HL-60 (cell line): ENCODE results near the gene NHLH2.

Experiments
- DNase-seq, 2 experiments: peaks; one replicate each; pipeline ENCODE4 v3.0.0-alpha.2; 2010 to 2020; ENCODE audit warnings: low read depth in 1 of 2, low spot score in 1 of 2
- H3K27ac ChIP-seq: fragments of 250-450 bp; sonication (Bioruptor Pico); replicated peaks from 2 replicates; pipeline ENCODE4 v1.5.1; 2020; ENCODE audit warnings: mild to moderate bottlenecking, moderate library complexity
- H3K27me3 ChIP-seq: fragments of 250-450 bp; sonication (Bioruptor Pico); 2 replicates; pipeline ENCODE4 v1.5.1; 2021; ENCODE audit warnings: mild to moderate bottlenecking, moderate library complexity; ENCODE audit not compliant: insufficient read depth, poor library complexity, severe bottlenecking
- H3K4me3 ChIP-seq: replicated peaks from 2 replicates; pipeline ENCODE4 v1.5.1; 2011; ENCODE audit warnings: mild to moderate bottlenecking, control low read depth, low read length; ENCODE audit not compliant: insufficient read depth
- CTCF ChIP-seq: IDR thresholded peaks from one replicate; pipeline ENCODE4 v1.5.1; 2011; ENCODE audit warnings: low read length, control low read depth, inconsistent platforms; ENCODE audit not compliant: insufficient read depth
- GABPA ChIP-seq: IDR thresholded peaks from 2 replicates; pipeline ENCODE4 v1.6.1; 2012; ENCODE audit warnings: low read depth
- POLR2AphosphoS5 ChIP-seq: IDR thresholded peaks from 2 replicates; pipeline ENCODE4 v1.6.1; 2012; ENCODE audit warnings: low read depth
- REST ChIP-seq: IDR thresholded peaks from 2 replicates; pipeline ENCODE4 v1.6.1; 2012; ENCODE audit warnings: low read depth; ENCODE audit not compliant: insufficient replicate concordance
- SPI1 ChIP-seq: IDR thresholded peaks from 2 replicates; pipeline ENCODE4 v1.6.1; 2012; ENCODE audit warnings: low read depth, mild to moderate bottlenecking, borderline replicate concordance

Gene NHLH2

GRCh38 chr1:115874904-115875303, 34.0 kb upstream of the NHLH2 start:
- no peak for DNase-seq
- H3K4me3 ChIP-seq: no peak overlapping the region
- H3K27me3 ChIP-seq: no peaks in the 10 kb centered on the region
- TF ChIP-seq SPI1 (no peak), REST (no peak), CTCF (no peak), POLR2AphosphoS5 (no peak), GABPA (no peak)
- no peak overlapping the region for H3K27ac ChIP-seq

GRCh38 chr1:115874497-115874896, 33.6 kb upstream of the NHLH2 start:
- H3K27me3 ChIP-seq: no peaks in the 10 kb centered on the region
- no peak overlapping the region for H3K4me3 ChIP-seq
- no peak overlapping the region for H3K27ac ChIP-seq
- no peak for TF ChIP-seq CTCF
- no peak for TF ChIP-seq GABPA
- no peak for TF ChIP-seq POLR2AphosphoS5
- TF ChIP-seq SPI1: no peak
- DNase-seq: no peak

- no peak for TF ChIP-seq REST
- TF ChIP-seq SPI1: peak; percentile 86
- no peaks in the 10 kb centered on the region for H3K27me3 ChIP-seq
Measured at GRCh38 chr1:115873184-115873583, 32.3 kb upstream of the NHLH2 start.

GRCh38 chr1:115869064-115869463, 28.1 kb upstream of the NHLH2 start:
- H3K27me3 ChIP-seq: no peaks in the 10 kb centered on the region
- no peak overlapping the region for H3K27ac ChIP-seq

More at GRCh38 chr1:115873184-115873583, 32.3 kb upstream of the NHLH2 start:
- Histone ChIP-seq H3K4me3 (no peak overlapping the region), H3K27ac (no peak overlapping the region)
- DNase-seq: peak in 1 of 2 experiments; percentile 38

More at GRCh38 chr1:115869064-115869463, 28.1 kb upstream of the NHLH2 start:
- no peak overlapping the region for H3K4me3 ChIP-seq
- no peak for TF ChIP-seq CTCF
- TF ChIP-seq POLR2AphosphoS5: no peak
- TF ChIP-seq GABPA: no peak
- no peak for TF ChIP-seq REST
- TF ChIP-seq SPI1: no peak
- no peak for DNase-seq
